ENCODE measurements around the gene FASN. TPM values are rescaled to one million over a fixed set of nuclear protein-coding genes. Genes with fewer than 3 reads are reported as not detected.

FASN gene
- total and polyA plus RNA-seq, 2 of the 13 experiments (the other 11 are each of a cell fraction or from before 2014, with no cell fraction given) = 51.7 to 101 TPM

DNA sequence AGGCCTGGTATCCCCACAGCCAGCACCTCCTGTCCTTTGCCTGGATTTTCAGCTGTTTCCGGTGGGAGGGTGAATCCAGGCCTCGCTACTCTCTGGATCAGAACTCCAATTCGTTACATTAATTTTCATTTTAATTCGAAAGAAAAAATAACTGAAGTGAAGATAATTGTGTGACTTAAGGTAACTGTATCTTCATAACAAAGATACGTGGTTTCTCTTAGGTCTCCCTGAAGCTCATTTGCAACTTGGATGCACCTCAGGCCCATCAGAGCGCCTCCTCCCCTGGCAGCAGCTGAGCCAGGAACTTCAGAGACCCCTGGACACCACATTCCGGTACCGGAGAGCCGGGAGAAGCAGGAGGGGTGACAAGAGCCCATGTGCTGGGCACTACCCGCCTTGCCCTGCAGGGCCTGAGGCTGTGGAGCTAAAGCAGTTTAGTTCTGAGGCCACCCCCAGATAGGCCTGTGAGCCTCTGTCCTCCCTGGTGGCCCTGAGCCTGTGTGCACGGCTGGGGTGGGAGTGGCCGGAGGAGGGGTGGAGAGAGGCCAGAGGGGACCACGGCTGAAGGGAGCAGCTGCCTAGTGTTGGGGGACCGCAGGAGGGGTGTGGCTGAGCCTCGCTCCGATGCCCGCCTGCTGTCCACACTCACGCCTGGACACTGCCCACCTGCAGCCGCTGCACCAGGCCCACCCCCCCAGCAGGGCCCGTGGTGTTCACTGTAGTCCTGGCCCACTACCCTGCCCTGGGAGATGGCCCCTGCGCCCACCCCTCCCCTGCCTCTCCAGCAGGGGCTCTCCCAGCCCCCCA, 21.0 kb downstream of the FASN start (continued):
- TF ChIP-seq, protein P1, sequence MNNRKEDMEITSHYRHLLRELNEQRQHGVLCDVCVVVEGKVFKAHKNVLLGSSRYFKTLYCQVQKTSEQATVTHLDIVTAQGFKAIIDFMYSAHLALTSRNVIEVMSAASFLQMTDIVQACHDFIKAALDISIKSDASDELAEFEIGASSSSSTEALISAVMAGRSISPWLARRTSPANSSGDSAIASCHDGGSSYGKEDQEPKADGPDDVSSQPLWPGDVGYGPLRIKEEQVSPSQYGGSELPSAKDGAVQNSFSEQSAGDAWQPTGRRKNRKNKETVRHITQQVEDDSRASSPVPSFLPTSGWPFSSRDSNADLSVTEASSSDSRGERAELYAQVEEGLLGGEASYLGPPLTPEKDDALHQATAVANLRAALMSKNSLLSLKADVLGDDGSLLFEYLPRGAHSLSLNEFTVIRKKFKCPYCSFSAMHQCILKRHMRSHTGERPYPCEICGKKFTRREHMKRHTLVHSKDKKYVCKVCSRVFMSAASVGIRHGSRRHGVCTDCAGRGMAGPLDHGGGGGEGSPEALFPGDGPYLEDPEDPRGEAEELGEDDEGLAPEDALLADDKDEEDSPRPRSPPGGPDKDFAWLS (CRISPR knock-in tag; IDR thresholded peaks at IDR 0.05; ENCODE audit: borderline replicate concordance) = no peak
- TF ChIP-seq POLR2A (IDR thresholded peaks at IDR 0.05; ENCODE audit: insufficient read depth in 1 of 2, low read depth in 2 of 2, low read length in 2 of 2) (peak; percentile 60 to 80), HNRNPLL (IDR thresholded peaks at IDR 0.05; ENCODE audit: low read depth, low read length, poor library complexity, severe bottlenecking) (no peak), ZBTB7A (CRISPR knock-in tag; IDR thresholded peaks at IDR 0.05) (0 out of 2 replicates have a peak, but pooled peaks have one; percentile 31), SUZ12 (IDR thresholded peaks at IDR 0.05; ENCODE audit: low read depth, low read length) (no peak), KDM2A (CRISPR knock-in tag; IDR thresholded peaks at IDR 0.05; ENCODE audit: borderline replicate concordance, low read depth) (peak; percentile 78), NR3C1 (CRISPR knock-in tag; IDR thresholded peaks at IDR 0.05) (no peak), ZFP1 (CRISPR knock-in tag; IDR thresholded peaks at IDR 0.05) (no peak), CEBPG (CRISPR knock-in tag; IDR thresholded peaks at IDR 0.05) (no peak), PAX8 (CRISPR knock-in tag; IDR thresholded peaks at IDR 0.05; ENCODE audit: borderline replicate concordance) (no peak), BORCS8-MEF2B (CRISPR knock-in tag; IDR thresholded peaks at IDR 0.05) (no peak), ZNF501 (CRISPR knock-in tag; IDR thresholded peaks at IDR 0.05) (no peak; the same call in 1 of the 2 replicates), IKZF1 (IDR thresholded peaks at IDR 0.05) (no peak), ZNF777 (CRISPR knock-in tag; IDR thresholded peaks at IDR 0.05) (no peak)
- TF ChIP-seq, protein P2, sequence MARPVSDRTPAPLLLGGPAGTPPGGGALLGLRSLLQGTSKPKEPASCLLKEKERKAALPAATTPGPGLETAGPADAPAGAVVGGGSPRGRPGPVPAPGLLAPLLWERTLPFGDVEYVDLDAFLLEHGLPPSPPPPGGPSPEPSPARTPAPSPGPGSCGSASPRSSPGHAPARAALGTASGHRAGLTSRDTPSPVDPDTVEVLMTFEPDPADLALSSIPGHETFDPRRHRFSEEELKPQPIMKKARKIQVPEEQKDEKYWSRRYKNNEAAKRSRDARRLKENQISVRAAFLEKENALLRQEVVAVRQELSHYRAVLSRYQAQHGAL (CRISPR knock-in tag; IDR thresholded peaks at IDR 0.05; ENCODE audit: not compliant biosample characterization) = no peak
- TF ChIP-seq, protein P3, sequence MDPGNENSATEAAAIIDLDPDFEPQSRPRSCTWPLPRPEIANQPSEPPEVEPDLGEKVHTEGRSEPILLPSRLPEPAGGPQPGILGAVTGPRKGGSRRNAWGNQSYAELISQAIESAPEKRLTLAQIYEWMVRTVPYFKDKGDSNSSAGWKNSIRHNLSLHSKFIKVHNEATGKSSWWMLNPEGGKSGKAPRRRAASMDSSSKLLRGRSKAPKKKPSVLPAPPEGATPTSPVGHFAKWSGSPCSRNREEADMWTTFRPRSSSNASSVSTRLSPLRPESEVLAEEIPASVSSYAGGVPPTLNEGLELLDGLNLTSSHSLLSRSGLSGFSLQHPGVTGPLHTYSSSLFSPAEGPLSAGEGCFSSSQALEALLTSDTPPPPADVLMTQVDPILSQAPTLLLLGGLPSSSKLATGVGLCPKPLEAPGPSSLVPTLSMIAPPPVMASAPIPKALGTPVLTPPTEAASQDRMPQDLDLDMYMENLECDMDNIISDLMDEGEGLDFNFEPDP (CRISPR knock-in tag; conservative IDR thresholded peaks at IDR 0.05) = no peak
- TF ChIP-seq, protein P4, sequence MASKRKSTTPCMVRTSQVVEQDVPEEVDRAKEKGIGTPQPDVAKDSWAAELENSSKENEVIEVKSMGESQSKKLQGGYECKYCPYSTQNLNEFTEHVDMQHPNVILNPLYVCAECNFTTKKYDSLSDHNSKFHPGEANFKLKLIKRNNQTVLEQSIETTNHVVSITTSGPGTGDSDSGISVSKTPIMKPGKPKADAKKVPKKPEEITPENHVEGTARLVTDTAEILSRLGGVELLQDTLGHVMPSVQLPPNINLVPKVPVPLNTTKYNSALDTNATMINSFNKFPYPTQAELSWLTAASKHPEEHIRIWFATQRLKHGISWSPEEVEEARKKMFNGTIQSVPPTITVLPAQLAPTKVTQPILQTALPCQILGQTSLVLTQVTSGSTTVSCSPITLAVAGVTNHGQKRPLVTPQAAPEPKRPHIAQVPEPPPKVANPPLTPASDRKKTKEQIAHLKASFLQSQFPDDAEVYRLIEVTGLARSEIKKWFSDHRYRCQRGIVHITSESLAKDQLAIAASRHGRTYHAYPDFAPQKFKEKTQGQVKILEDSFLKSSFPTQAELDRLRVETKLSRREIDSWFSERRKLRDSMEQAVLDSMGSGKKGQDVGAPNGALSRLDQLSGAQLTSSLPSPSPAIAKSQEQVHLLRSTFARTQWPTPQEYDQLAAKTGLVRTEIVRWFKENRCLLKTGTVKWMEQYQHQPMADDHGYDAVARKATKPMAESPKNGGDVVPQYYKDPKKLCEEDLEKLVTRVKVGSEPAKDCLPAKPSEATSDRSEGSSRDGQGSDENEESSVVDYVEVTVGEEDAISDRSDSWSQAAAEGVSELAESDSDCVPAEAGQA (IDR thresholded peaks at IDR 0.05; ENCODE audit: low read depth) = no peak
- TF ChIP-seq, protein P4 (CRISPR knock-in tag; IDR thresholded peaks at IDR 0.05; ENCODE audit: borderline replicate concordance) = no peak
- TF ChIP-seq, protein P5, sequence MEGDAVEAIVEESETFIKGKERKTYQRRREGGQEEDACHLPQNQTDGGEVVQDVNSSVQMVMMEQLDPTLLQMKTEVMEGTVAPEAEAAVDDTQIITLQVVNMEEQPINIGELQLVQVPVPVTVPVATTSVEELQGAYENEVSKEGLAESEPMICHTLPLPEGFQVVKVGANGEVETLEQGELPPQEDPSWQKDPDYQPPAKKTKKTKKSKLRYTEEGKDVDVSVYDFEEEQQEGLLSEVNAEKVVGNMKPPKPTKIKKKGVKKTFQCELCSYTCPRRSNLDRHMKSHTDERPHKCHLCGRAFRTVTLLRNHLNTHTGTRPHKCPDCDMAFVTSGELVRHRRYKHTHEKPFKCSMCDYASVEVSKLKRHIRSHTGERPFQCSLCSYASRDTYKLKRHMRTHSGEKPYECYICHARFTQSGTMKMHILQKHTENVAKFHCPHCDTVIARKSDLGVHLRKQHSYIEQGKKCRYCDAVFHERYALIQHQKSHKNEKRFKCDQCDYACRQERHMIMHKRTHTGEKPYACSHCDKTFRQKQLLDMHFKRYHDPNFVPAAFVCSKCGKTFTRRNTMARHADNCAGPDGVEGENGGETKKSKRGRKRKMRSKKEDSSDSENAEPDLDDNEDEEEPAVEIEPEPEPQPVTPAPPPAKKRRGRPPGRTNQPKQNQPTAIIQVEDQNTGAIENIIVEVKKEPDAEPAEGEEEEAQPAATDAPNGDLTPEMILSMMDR (CRISPR knock-in tag; IDR thresholded peaks at IDR 0.05) = no peak

Measured in HepG2 (cell line).